HEK293T (cell line): ENCODE results near the gene HENMT1.

Experiments
- CTCF ChIA-PET: fragments of 350-600 bp; formaldehyde crosslinking; extraction: SDS; loops from one replicate; lab custom pipeline; 2021; ENCODE audit warnings: antibody characterized with exemption, inconsistent platforms; lab: Yijun Ruan, JAX
- POLR2A ChIA-PET: fragments of 350-600 bp; formaldehyde crosslinking; extraction: SDS; loops from one replicate; lab custom pipeline; 2020; ENCODE audit warnings: antibody characterized with exemption, inconsistent platforms; lab: Yijun Ruan, JAX
- DNase-seq: peaks from one replicate; pipeline ENCODE4 v3.0.0; 2012; ENCODE audit warnings: mixed read lengths; ENCODE audit errors: extremely low spot score
- ARNT ChIP-seq: fragments of 450-650 bp; IDR thresholded peaks from 2 replicates; pipeline ENCODE4 v1.6.1; 2017; ENCODE audit warnings: mild to moderate bottlenecking
- BHLHE40 ChIP-seq: fragments of 450-650 bp; IDR thresholded peaks from 2 replicates; pipeline ENCODE4 v1.6.1; 2016; ENCODE audit warnings: mild to moderate bottlenecking, moderate library complexity, borderline replicate concordance
- CTBP1 ChIP-seq: fragments of 450-650 bp; IDR thresholded peaks from 2 replicates; pipeline ENCODE4 v1.6.1; 2016; ENCODE audit warnings: borderline replicate concordance
- ELF4 ChIP-seq: fragments of 450-650 bp; IDR thresholded peaks from 2 replicates; pipeline ENCODE4 v1.6.1; 2017; ENCODE audit warnings: antibody characterized with exemption
- FOXA1 ChIP-seq: fragments of 450-650 bp; IDR thresholded peaks from 2 replicates; pipeline ENCODE4 v1.6.1; 2016; ENCODE audit warnings: mild to moderate bottlenecking
- FOXK2 ChIP-seq: fragments of 450-650 bp; IDR thresholded peaks from 2 replicates; pipeline ENCODE4 v1.6.1; 2016; ENCODE audit warnings: mild to moderate bottlenecking
- FOXM1 ChIP-seq: fragments of 450-650 bp; IDR thresholded peaks from 2 replicates; pipeline ENCODE4 v1.6.1; 2017; ENCODE audit warnings: mild to moderate bottlenecking, borderline replicate concordance
- HDGF ChIP-seq: fragments of 450-650 bp; IDR thresholded peaks from 2 replicates; pipeline ENCODE4 v1.6.1; 2017; ENCODE audit warnings: antibody characterized with exemption, borderline replicate concordance
- L3MBTL2 ChIP-seq: fragments of 450-650 bp; conservative IDR thresholded peaks from 2 replicates; pipeline ENCODE4 v1.6.1; 2016; ENCODE audit warnings: mild to moderate bottlenecking
- LEF1 ChIP-seq: fragments of 450-650 bp; IDR thresholded peaks from 2 replicates; pipeline ENCODE4 v1.6.1; 2017; ENCODE audit warnings: mild to moderate bottlenecking, borderline replicate concordance
- NFRKB ChIP-seq: fragments of 450-650 bp; IDR thresholded peaks from 2 replicates; pipeline ENCODE4 v1.6.1; 2016; ENCODE audit warnings: mild to moderate bottlenecking, moderate library complexity
- SP1 ChIP-seq: fragments of 450-650 bp; IDR thresholded peaks from 2 replicates; pipeline ENCODE4 v1.6.1; 2017
- SUZ12 ChIP-seq: fragments of 450-650 bp; IDR thresholded peaks from 2 replicates; pipeline ENCODE4 v1.6.1; 2016; ENCODE audit warnings: mild to moderate bottlenecking
- TARDBP ChIP-seq: fragments of 450-650 bp; IDR thresholded peaks from 2 replicates; pipeline ENCODE4 v1.6.1; 2016
- ZNF384 ChIP-seq: fragments of 450-650 bp; IDR thresholded peaks from 2 replicates; pipeline ENCODE4 v1.6.1; 2016
- TF ChIP-seq, protein P1 (sequence below): fragments of 450-650 bp; IDR thresholded peaks from 2 replicates; pipeline ENCODE4 v1.6.1; 2016

HENMT1 gene

DNA sequence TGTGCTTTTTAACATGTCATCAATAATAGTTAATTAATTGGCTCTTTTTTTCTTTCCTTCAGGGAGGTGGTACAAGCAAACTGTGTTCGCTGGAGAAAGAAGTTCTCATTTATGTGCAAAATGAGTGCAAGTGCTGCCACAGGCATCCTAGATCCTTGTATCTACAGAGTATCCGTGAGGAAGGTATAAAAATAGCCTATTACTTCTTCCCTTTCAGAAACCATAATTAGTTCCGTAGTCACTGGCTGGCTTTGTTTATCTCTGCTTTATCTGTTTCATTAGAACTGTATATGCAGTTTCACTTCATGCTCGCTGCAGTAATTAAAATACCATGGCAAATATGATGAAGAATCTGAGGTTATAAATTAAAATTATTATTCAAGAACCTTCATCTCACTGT is 60.4 kb downstream of the HENMT1 start:
- DNase-seq, result no peak
- POLR2A ChIA-PET, result no interaction called here
- CTCF ChIA-PET, result no interaction called here
- TF ChIP-seq FOXK2 (no peak), BHLHE40 (no peak), L3MBTL2 (no peak), FOXA1 (no peak), NFRKB (no peak), ARNT (no peak), SP1 (no peak), LEF1 (no peak), SUZ12 (no peak), CTBP1 (no peak), TARDBP (no peak), HDGF (no peak), ELF4 (no peak), ZNF384 (no peak), FOXM1 (no peak)
- TF ChIP-seq, protein P1, sequence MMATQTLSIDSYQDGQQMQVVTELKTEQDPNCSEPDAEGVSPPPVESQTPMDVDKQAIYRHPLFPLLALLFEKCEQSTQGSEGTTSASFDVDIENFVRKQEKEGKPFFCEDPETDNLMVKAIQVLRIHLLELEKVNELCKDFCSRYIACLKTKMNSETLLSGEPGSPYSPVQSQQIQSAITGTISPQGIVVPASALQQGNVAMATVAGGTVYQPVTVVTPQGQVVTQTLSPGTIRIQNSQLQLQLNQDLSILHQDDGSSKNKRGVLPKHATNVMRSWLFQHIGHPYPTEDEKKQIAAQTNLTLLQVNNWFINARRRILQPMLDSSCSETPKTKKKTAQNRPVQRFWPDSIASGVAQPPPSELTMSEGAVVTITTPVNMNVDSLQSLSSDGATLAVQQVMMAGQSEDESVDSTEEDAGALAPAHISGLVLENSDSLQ, result no peak

GRCh38 chr1:108598340-108598739 is 62.6 kb downstream of the HENMT1 start:
- TF ChIP-seq ARNT (no peak), NFRKB (no peak), FOXK2 (no peak)
- CTCF ChIA-PET, result no interaction called here
- POLR2A ChIA-PET, result no interaction called here
- DNase-seq, result no peak
